Hepatocyte (in vitro differentiated cells): Measurements from ENCODE around the gene PCBP3.

Source experiments
- CTCF ChIP-seq: fragments of 200-600 bp; sonication (generic); IDR thresholded peaks from 2 replicates; pipeline ENCODE4 v1.5.1; 2016; ENCODE audit warnings: antibody characterized with exemption, mild to moderate bottlenecking; ENCODE audit not compliant: poor library complexity
- EZH2 ChIP-seq: fragments of 200-600 bp; sonication (generic); IDR thresholded peaks from 2 replicates; pipeline ENCODE4 v1.6.1; 2016; ENCODE audit warnings: antibody characterized with exemption, mild to moderate bottlenecking, borderline replicate concordance

GRCh38 chr21:45848805-45849204 is 205.3 kb downstream of the PCBP3 start:
- TF ChIP-seq CTCF = no peak
- no peak for TF ChIP-seq EZH2
